GM23248 (cell line): ENCODE results near the gene SYNE1.

ENCODE experiments used
- EZH2 ChIP-seq: fragments of 200-600 bp; sonication (generic); IDR thresholded peaks from 2 replicates; pipeline ENCODE4 v1.6.1; 2018; ENCODE audit warnings: antibody characterized with exemption, mild to moderate bottlenecking; ENCODE audit not compliant: insufficient read depth, poor library complexity, severe bottlenecking
- EZH2phosphoT487 ChIP-seq: fragments of 200-600 bp; sonication (generic); IDR thresholded peaks from 2 replicates; pipeline ENCODE4 v1.6.1; 2018; ENCODE audit warnings: antibody characterized with exemption, moderate library complexity, mild to moderate bottlenecking, low read depth; ENCODE audit not compliant: insufficient read depth

GRCh38 chr6:152160346-152160745, 476.8 kb downstream of the SYNE1 start:
- TF ChIP-seq EZH2 (no peak), EZH2phosphoT487 (no peak)
